A673 (cell line): Measurements from ENCODE around the gene UBE2E2. TPM values are rescaled to one million over a fixed set of nuclear protein-coding genes. Genes with fewer than 3 reads are reported as not detected.

ENCODE experiments used
- BruUV-seq: library from RNA; stranded (reverse); fragments of 400-500 nt; replicated peaks from 2 replicates; lab custom pipeline; 2021; lab: Mats Ljungman, UMichigan
- CTCF ChIA-PET: fragments of 300-600 bp; sonication (Branson Sonifier 250); formaldehyde crosslinking; loops from one replicate; lab custom pipeline; 2022; ENCODE audit warnings: antibody characterized with exemption; lab: Charles Lee
- POLR2A ChIA-PET: fragments of 300-600 bp; sonication (Branson Sonifier 250); formaldehyde crosslinking; loops from one replicate; lab custom pipeline; 2022; ENCODE audit warnings: antibody characterized with exemption; ENCODE audit not compliant: low non-redundant PET; lab: Charles Lee
- DNase-seq: peaks from one replicate; pipeline ENCODE4 v3.0.0-alpha.2; 2015; ENCODE audit warnings: low spot score
- H3K27ac ChIP-seq: fragments of 200-600 bp; sonication (generic); 2 replicates; pipeline ENCODE4 v1.5.1; 2016; ENCODE audit warnings: mixed run types, low read depth, mild to moderate bottlenecking, mixed read lengths, antibody characterized with exemption, low read length; ENCODE audit not compliant: poor library complexity, severe bottlenecking
- H3K27me3 ChIP-seq: fragments of 200-600 bp; sonication (generic); replicated peaks from 2 replicates; pipeline ENCODE4 v1.6.1; 2017; ENCODE audit warnings: mixed run types, low read depth, mild to moderate bottlenecking, mixed read lengths, antibody characterized with exemption, low read length; ENCODE audit not compliant: insufficient read depth, poor library complexity
- H3K36me3 ChIP-seq: fragments of 200-600 bp; sonication (generic); 2 replicates; pipeline ENCODE4 v1.6.1; 2016; ENCODE audit warnings: mixed run types, mild to moderate bottlenecking, mixed read lengths, antibody characterized with exemption, low read length; ENCODE audit not compliant: insufficient read depth, poor library complexity, severe bottlenecking
- H3K4me1 ChIP-seq: fragments of 200-600 bp; sonication (generic); 2 replicates; pipeline ENCODE4 v1.6.1; 2017; ENCODE audit warnings: mixed run types, mild to moderate bottlenecking, mixed read lengths, antibody characterized with exemption, low read length; ENCODE audit not compliant: insufficient read depth, poor library complexity, severe bottlenecking
- H3K4me3 ChIP-seq: fragments of 200-600 bp; sonication (generic); 2 replicates; pipeline ENCODE4 v1.5.1; 2016; ENCODE audit warnings: low read depth, mixed run types, mild to moderate bottlenecking, mixed read lengths, low read length; ENCODE audit not compliant: poor library complexity, severe bottlenecking
- H3K9me3 ChIP-seq: fragments of 200-600 bp; sonication (generic); 2 replicates; pipeline ENCODE4 v1.6.1; 2016; ENCODE audit warnings: mixed run types, low read depth, mild to moderate bottlenecking, mixed read lengths, antibody characterized with exemption, low read length; ENCODE audit not compliant: poor library complexity, severe bottlenecking
- CTCF ChIP-seq: fragments of 300-800, 200-600 bp; sonication (generic); conservative IDR thresholded peaks from 2 replicates; pipeline ENCODE4 v1.5.1; 2017; ENCODE audit warnings: low read depth, mild to moderate bottlenecking, antibody characterized with exemption, low read length, moderate library complexity, mixed read lengths
- EZH2 ChIP-seq: fragments of 200-600 bp; sonication (generic); IDR thresholded peaks from 2 replicates; pipeline ENCODE4 v1.6.1; 2017; ENCODE audit warnings: borderline replicate concordance, low read depth, mild to moderate bottlenecking, mixed read lengths, antibody characterized with exemption, low read length; ENCODE audit not compliant: poor library complexity, severe bottlenecking
- intact Hi-C: fragments of 100-400 bp; cut with micrococcal nuclease; formaldehyde crosslinking; loops from one replicate; pipeline ENCODE4 v1.10.0; 2022; ENCODE audit not compliant: unreplicated experiment
- total RNA-seq: library from RNA; stranded (reverse); gene quantifications from 2 replicates; pipeline ENCODE4 v1.2.3, GENCODE V29; 2021

The UBE2E2 gene
- total RNA-seq, 1 experiment from 2014 or later = 2.0 TPM

GRCh38 chr3:23640471-23641146 lies 437.5 kb downstream of the UBE2E2 start:
- no peak overlapping the region for H3K4me3 ChIP-seq
- H3K4me1 ChIP-seq = no peaks in the 10 kb centered on the region
- no peak for TF ChIP-seq CTCF
- no peak for TF ChIP-seq EZH2
- DNase-seq = no peak
- no peak overlapping the region for H3K27ac ChIP-seq
- no peaks in the 10 kb centered on the region for H3K27me3 ChIP-seq
- no peaks in the 10 kb centered on the region for H3K36me3 ChIP-seq
- CTCF ChIA-PET = no interaction called here
- intact Hi-C loops = no loop called here
- no TSS peak for BruUV-seq
- POLR2A ChIA-PET = no interaction called here
- H3K9me3 ChIP-seq = no peaks in the 10 kb centered on the region
